GM19397 (cell line): ENCODE measurements around the gene SH3BP4.

Experiments
- ATAC-seq: cut with Tn5 transposase; IDR thresholded peaks from one replicate; pipeline ENCODE4 v1.9.1; 2021; ENCODE audit warnings: mild to moderate bottlenecking, moderate library complexity; ENCODE audit not compliant: unreplicated experiment

The SH3BP4 gene

DNA sequence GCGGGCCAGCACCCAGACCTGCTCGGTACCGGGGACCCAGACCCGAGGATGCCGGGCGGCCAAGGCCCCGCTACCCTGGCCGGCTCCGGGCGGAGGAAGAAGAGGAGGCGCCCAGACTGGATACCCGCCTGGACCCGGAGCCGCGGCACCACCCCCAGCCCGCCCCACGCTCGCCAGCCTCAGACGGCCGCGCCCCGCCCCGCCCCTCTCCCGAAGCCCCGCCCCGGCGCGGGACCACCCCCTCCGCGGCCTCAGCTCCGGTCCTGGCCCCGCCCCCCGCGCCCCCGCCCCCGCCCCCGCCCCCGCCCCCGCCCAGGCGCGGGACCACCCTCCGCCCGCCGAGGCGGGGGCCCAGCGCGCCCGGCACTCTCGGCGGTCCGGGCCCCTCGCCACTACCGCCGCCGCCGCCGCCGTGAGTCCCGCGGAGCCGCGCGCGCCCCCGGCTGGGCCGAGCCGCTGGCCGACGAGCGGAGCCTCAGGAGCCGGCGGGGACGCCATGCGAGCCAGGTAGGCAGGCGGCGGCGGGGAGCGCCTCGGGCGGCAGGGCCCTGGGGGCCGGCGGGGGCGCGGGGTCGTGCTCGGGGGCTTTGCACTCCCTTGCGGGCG is at the start of gene SH3BP4:
TSS of gene SH3BP4 (plus strand) at position 354 of the 606 bp plus-strand sequence. CDS start 82,986 bp downstream, outside the sequence.
- no peak for ATAC-seq

- no peak for ATAC-seq
Measured at GRCh38 chr2:234904785-234905184, 47.0 kb upstream of the SH3BP4 start.

- no peak for ATAC-seq
Measured at GRCh38 chr2:234905547-234906265, 46.1 kb upstream of the SH3BP4 start.

DNA sequence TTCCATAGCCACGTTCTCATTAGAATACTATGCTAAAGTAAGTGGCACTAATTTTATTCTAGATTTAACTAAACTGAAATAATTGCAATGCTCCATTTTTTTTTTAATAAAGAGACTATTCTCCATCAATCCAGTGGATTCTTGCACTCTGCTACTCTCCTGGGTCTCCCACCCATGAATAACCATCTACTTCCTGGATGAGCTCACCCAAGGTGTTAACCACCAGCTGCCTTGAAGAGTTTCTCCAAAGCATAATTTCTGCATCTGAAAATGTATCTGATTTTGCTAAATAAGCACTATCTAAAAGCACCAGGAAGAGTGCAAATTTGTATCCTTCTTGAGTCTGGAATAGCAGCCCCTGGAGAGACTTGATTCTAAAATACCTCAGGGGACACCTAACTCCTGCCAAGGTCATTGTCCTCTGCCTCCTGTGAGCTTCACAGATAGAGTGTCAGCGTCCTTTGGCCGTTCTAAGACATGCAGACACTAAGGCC is 41.6 kb upstream of the SH3BP4 start:
- ATAC-seq: no peak

DNA sequence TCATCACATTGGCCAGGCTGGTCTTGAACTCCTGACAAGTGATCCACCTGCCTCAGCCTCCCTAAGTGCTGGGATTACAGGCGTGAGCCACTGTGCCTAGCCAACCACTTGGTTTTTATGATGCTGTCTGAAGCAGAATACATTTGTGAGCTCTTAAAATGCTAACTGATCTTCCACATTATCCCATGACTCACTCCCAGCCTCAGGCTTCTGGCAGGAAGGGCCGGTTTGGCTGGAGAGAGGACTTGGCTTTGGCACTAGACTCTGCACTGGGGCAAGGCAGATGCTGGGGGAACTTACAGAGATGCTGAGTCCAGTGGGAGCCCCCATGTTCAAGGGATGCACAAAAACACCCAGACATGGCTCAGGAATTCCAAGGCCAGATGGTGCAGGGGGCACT is 40.5 kb upstream of the SH3BP4 start:
- no peak for ATAC-seq

GRCh38 chr2:234912437-234912836 is 39.4 kb upstream of the SH3BP4 start:
- ATAC-seq: no peak

DNA sequence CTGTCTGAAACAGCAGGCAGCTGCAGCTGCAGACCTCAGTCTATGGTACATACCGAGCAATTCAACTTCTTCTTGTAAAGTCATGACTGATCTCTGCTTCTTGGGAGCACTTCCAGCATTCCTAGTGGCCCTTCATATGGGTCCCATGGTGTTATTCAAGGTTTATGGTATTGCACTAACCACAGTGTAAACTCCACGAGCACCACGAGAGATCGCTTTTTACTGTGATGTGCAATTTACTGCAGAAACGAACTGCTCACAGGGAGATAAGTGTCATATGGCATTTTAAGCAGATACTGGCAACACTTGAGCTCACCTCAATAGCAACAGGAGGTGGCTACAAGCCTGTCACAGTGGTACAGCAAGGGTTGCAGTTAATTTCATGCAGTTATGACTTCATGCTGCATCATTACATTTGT is 38.6 kb upstream of the SH3BP4 start:
- no peak for ATAC-seq

- ATAC-seq: no peak
Measured at GRCh38 chr2:234914371-234915154, 37.3 kb upstream of the SH3BP4 start.

- no peak for ATAC-seq
Measured at GRCh38 chr2:234916674-234917073, 35.1 kb upstream of the SH3BP4 start.

- no peak for ATAC-seq
Measured at GRCh38 chr2:234917211-234917975, 34.4 kb upstream of the SH3BP4 start.

- no peak for ATAC-seq
Measured at GRCh38 chr2:234919711-234920110, 32.1 kb upstream of the SH3BP4 start.

- no peak for ATAC-seq
Measured at GRCh38 chr2:234920836-234921235, 31.0 kb upstream of the SH3BP4 start.

DNA sequence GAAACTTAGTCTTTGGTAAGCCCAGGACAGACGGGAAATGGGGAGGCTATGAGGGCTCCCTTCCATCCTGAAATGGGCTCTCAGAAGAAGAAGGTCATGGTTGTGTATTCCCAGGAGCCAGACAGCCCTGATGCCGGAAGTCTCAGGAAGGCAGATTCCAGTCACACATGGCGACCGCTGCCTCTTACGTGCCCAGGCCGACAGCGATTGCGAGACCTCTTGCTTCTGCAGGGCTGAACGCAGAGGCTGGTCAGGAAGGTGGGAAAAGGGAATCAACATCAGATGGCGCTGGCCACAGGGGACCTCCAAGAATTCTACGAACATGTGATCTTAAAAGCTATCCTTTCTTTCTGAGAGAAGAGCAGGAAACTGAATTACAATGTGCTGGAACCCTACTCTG is 22.8 kb upstream of the SH3BP4 start:
- no peak for ATAC-seq

GRCh38 chr2:234930397-234930796 is 21.4 kb upstream of the SH3BP4 start:
- no peak for ATAC-seq

GRCh38 chr2:234931371-234931770 is 20.4 kb upstream of the SH3BP4 start:
- ATAC-seq: no peak

- no peak for ATAC-seq
Measured at GRCh38 chr2:234932591-234933168, 19.1 kb upstream of the SH3BP4 start.

- no peak for ATAC-seq
Measured at GRCh38 chr2:234935311-234935710, 16.5 kb upstream of the SH3BP4 start.

- ATAC-seq: no peak
Measured at GRCh38 chr2:234939576-234939975, 12.2 kb upstream of the SH3BP4 start.

GRCh38 chr2:234939996-234940395 is 11.8 kb upstream of the SH3BP4 start:
- ATAC-seq: no peak

- no peak for ATAC-seq
Measured at GRCh38 chr2:234940527-234940926, 11.3 kb upstream of the SH3BP4 start.
